OCI-LY3 (cell line): ENCODE data around the gene BORCS5.

ENCODE experiments used
- H2AFZ ChIP-seq: fragments of 200-600, 300-600 bp; shearing (Covaris generic); 2 replicates; pipeline ENCODE4 v1.6.0; 2014; ENCODE audit warnings: antibody characterized with exemption, low read depth, low read length
- H3K27ac ChIP-seq: fragments of 200-600, 300-600 bp; sonication (generic); 2 replicates; pipeline ENCODE4 v1.5.1; 2014; ENCODE audit warnings: mild to moderate bottlenecking, low read length, moderate library complexity, mixed read lengths
- H3K27me3 ChIP-seq: fragments of 200-600, 300-600 bp; sonication (generic); 2 replicates; pipeline ENCODE4 v1.6.1; 2014; ENCODE audit warnings: low read depth, low read length, mixed read lengths
- H3K36me3 ChIP-seq: fragments of 200-600, 300-600 bp; sonication (generic); replicated peaks from 2 replicates; pipeline ENCODE3; 2014; ENCODE audit warnings: low read depth, low read length, mixed read lengths
- H3K4me1 ChIP-seq: fragments of 300-600, 200-600 bp; sonication (generic); 2 replicates; pipeline ENCODE4 v1.6.1; 2014; ENCODE audit warnings: low read length, mixed read lengths
- H3K4me2 ChIP-seq: fragments of 200-600, 300-600 bp; sonication (generic); 2 replicates; pipeline ENCODE4 v1.6.1; 2014; ENCODE audit warnings: low read length, mixed read lengths
- H3K4me3 ChIP-seq: fragments of 300-600, 200-600 bp; sonication (generic); 2 replicates; pipeline ENCODE4 v1.5.1; 2014; ENCODE audit warnings: antibody characterized with exemption, mild to moderate bottlenecking, low read length, moderate library complexity
- H3K79me2 ChIP-seq: fragments of 300-600, 200-600 bp; shearing (Covaris generic); 2 replicates; pipeline ENCODE4 v1.6.1; 2014; ENCODE audit warnings: mild to moderate bottlenecking, low read length, mixed read lengths
- H3K9ac ChIP-seq: fragments of 300-600, 200-600 bp; shearing (Covaris generic); 2 replicates; pipeline ENCODE4 v1.6.0; 2014; ENCODE audit warnings: mild to moderate bottlenecking, low read length, moderate library complexity
- H3K9me3 ChIP-seq: fragments of 200-600, 300-600 bp; shearing (Covaris generic); 2 replicates; pipeline ENCODE4 v1.6.1; 2014; ENCODE audit warnings: low read length, mixed read lengths; ENCODE audit not compliant: insufficient read depth
- H4K20me1 ChIP-seq: fragments of 200-600, 300-600 bp; sonication (generic); 2 replicates; pipeline ENCODE4 v1.6.1; 2016; ENCODE audit warnings: low read length, mixed read lengths; ENCODE audit not compliant: insufficient read depth
- CTCF ChIP-seq: fragments of 200-600, 300-600 bp; sonication (generic); IDR thresholded peaks from 2 replicates; pipeline ENCODE4 v1.5.1; 2014; ENCODE audit warnings: antibody characterized with exemption, low read length, low read depth
- EZH2phosphoT487 ChIP-seq: fragments of 200-600 bp; shearing (Covaris generic); IDR thresholded peaks from 2 replicates; pipeline ENCODE4 v1.6.1; 2018; ENCODE audit warnings: antibody characterized with exemption, mixed run types, low read depth

The BORCS5 gene

GRCh38 chr12:12365446-12365802, 8.5 kb downstream of the BORCS5 start:
- Histone ChIP-seq H3K4me1 (no peaks in the 10 kb centered on the region), H3K27ac (no peak overlapping the region), H3K27me3 (no peaks in the 10 kb centered on the region), H3K4me3 (no peak overlapping the region), H2AFZ (no peak overlapping the region), H3K4me2 (no peak overlapping the region), H3K36me3 (no peaks in the 10 kb centered on the region), H3K9ac (no peak overlapping the region), H3K79me2 (no peaks in the 10 kb centered on the region), H3K9me3 (no peaks in the 10 kb centered on the region), H4K20me1 (no peaks in the 10 kb centered on the region)
- TF ChIP-seq EZH2phosphoT487 (no peak), CTCF (no peak)

- H3K9me3 ChIP-seq = no peaks in the 10 kb centered on the region
- H3K36me3 ChIP-seq = no peaks in the 10 kb centered on the region
- no peaks in the 10 kb centered on the region for H3K79me2 ChIP-seq
- H3K4me2 ChIP-seq = no peak overlapping the region
- H3K27me3 ChIP-seq = no peaks in the 10 kb centered on the region
- H2AFZ ChIP-seq = no peak overlapping the region
- H4K20me1 ChIP-seq = no peaks in the 10 kb centered on the region
- H3K9ac ChIP-seq = no peak overlapping the region
- H3K4me1 ChIP-seq = no peaks in the 10 kb centered on the region
- TF ChIP-seq CTCF = no peak
- TF ChIP-seq EZH2phosphoT487 = no peak
- no peak overlapping the region for H3K27ac ChIP-seq
- no peak overlapping the region for H3K4me3 ChIP-seq
Measured at GRCh38 chr12:12365931-12366431, 9.1 kb downstream of the BORCS5 start.

GRCh38 chr12:12366701-12367481, 10.0 kb downstream of the BORCS5 start:
- TF ChIP-seq CTCF (no peak), EZH2phosphoT487 (no peak)
- Histone ChIP-seq H3K4me2 (no peak overlapping the region), H3K9ac (no peak overlapping the region), H3K79me2 (no peaks in the 10 kb centered on the region), H3K4me3 (no peak overlapping the region), H3K36me3 (no peaks in the 10 kb centered on the region), H4K20me1 (no peaks in the 10 kb centered on the region), H3K27ac (no peak overlapping the region), H3K4me1 (no peaks in the 10 kb centered on the region), H3K9me3 (no peaks in the 10 kb centered on the region), H2AFZ (no peak overlapping the region), H3K27me3 (no peaks in the 10 kb centered on the region)

- H3K4me2 ChIP-seq = no peak overlapping the region
- no peaks in the 10 kb centered on the region for H3K27me3 ChIP-seq
- H3K4me3 ChIP-seq = no peak overlapping the region
- no peaks in the 10 kb centered on the region for H3K9me3 ChIP-seq
- no peaks in the 10 kb centered on the region for H4K20me1 ChIP-seq
- TF ChIP-seq CTCF (no peak), EZH2phosphoT487 (no peak)
- no peak overlapping the region for H3K27ac ChIP-seq
- no peak overlapping the region for H2AFZ ChIP-seq
- no peak overlapping the region for H3K9ac ChIP-seq
- H3K79me2 ChIP-seq = no peaks in the 10 kb centered on the region
- no peaks in the 10 kb centered on the region for H3K4me1 ChIP-seq
- no peaks in the 10 kb centered on the region for H3K36me3 ChIP-seq
Measured at GRCh38 chr12:12367482-12367998, 10.7 kb downstream of the BORCS5 start.
